Body of pancreas (tissue), 4 donors: ENCODE results near the gene TOB1. TPM values are rescaled to one million over a fixed set of nuclear protein-coding genes. Genes with fewer than 3 reads are reported as not detected.
"Not testable (repeated sequence)": the region's sequence is repeated elsewhere in the genome, so short reads cannot be mapped to it uniquely, and the experiment has no call there.

Experiments
- ATAC-seq: fragments of 150-250 bp; one replicate; pipeline ENCODE4 v1.9.1; 2016
- DNase-seq, 4 donors: peaks; one replicate each; pipeline ENCODE4 v3.0.0-alpha.2; 2019
- H3K27ac ChIP-seq, 4 donors: fragments of 200-600 bp; sonication (generic); 1 replicate in 3 of 4; 2 replicates in 1 of 4; pipeline versions ENCODE4 v1.5.1 to v1.6.1; 2016 to 2019; ENCODE audit warnings: mild to moderate bottlenecking in 1 of 4, mixed read lengths in 1 of 4, moderate library complexity in 1 of 4
- H3K27me3 ChIP-seq, 2 donors: fragments of 200-600 bp; sonication (generic); one replicate each; pipeline ENCODE4 v1.6.0; 2016; ENCODE audit warnings: mild to moderate bottlenecking in 1 of 2
- H3K36me3 ChIP-seq, 2 donors: fragments of 200-600 bp; sonication (generic); replicated peaks in 1 of 2; 2 replicates each; pipeline ENCODE4 v1.5.1; 2016; ENCODE audit warnings: low read depth in 2 of 2; ENCODE audit not compliant: insufficient read depth in 1 of 2
- H3K4me1 ChIP-seq: fragments of 200-600 bp; sonication (generic); one replicate; pipeline ENCODE4 v1.6.0; 2016
- H3K4me3 ChIP-seq, 2 donors: fragments of 200-600 bp; sonication (generic); 1 replicate in 1 of 2; 2 replicates in 1 of 2; pipeline ENCODE4 v1.5.1; 2016 to 2019
- H3K9me3 ChIP-seq, 3 donors: fragments of 200-600 bp; sonication (generic); 1 replicate in 2 of 3; 2 replicates in 1 of 3; pipeline ENCODE4 v1.5.1; 2016
- POLR2A ChIP-seq, 3 donors: fragments of 450-650 bp; IDR thresholded peaks; one replicate each; pipeline ENCODE4 v1.6.1; 2016; ENCODE audit warnings: antibody characterized with exemption in 3 of 3, mild to moderate bottlenecking in 2 of 3
- WGBS, 2 donors: methylation state at CpG; one replicate each; pipeline ENCODE4 v1.1.5; 2017; 5-methylcytosine and 5-hydroxymethylcytosine counted together
- intact Hi-C: fragments of 100-400 bp; cut with DNase I; formaldehyde crosslinking; loops from one replicate; pipeline ENCODE4 v1.15.1; 2023
- total RNA-seq, 2 donors: library from RNA; depleted of rRNA; stranded (reverse); fragments of >200 nt; gene quantifications; one replicate each; pipeline ENCODE4 v1.1.0, GENCODE V29; 2016
- TF ChIP-seq, protein P1 (sequence below), 7 experiments: fragments of 450-650 bp in 4 of 7; fragments of 200-600 bp in 3 of 7; sonication (generic) in 3 of 7; IDR thresholded peaks; one replicate each; pipeline ENCODE4 v1.5.1; 2016 to 2019; ENCODE audit warnings: antibody characterized with exemption in 7 of 7

Gene TOB1
- total RNA-seq, 2 donors from 2014 or later: 36.8 to 46.1 TPM

DNA sequence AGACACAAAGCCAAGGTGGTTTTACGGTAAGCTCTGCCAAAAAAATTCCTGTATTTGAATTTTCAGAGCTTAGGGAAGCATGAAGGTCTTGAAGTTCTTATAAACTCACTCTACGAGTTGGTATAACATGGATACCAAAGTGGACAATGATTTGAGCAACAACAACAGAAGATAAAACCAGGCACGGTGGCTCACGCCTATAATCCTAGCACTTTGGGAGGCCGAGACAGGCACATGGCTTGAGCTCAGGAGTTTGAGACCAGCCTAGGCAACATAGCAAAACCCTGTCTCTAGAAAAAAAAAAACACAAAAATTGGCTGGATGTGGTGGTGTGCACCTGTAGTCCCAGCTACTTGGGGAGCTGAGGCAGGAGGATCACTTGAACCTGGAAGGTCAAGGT is 12.9 kb upstream of the TOB1 start:
- Histone ChIP-seq H3K27me3 (no peaks in the 10 kb centered on the region), H3K9me3 (no peaks in the 10 kb centered on the region), H3K27ac (no peak overlapping the region), H3K4me3 (no peak overlapping the region), H3K4me1 (peaks cover 11% of the 10 kb centered on the region), H3K36me3 (no peaks in the 10 kb centered on the region)
- TF ChIP-seq, protein P1, sequence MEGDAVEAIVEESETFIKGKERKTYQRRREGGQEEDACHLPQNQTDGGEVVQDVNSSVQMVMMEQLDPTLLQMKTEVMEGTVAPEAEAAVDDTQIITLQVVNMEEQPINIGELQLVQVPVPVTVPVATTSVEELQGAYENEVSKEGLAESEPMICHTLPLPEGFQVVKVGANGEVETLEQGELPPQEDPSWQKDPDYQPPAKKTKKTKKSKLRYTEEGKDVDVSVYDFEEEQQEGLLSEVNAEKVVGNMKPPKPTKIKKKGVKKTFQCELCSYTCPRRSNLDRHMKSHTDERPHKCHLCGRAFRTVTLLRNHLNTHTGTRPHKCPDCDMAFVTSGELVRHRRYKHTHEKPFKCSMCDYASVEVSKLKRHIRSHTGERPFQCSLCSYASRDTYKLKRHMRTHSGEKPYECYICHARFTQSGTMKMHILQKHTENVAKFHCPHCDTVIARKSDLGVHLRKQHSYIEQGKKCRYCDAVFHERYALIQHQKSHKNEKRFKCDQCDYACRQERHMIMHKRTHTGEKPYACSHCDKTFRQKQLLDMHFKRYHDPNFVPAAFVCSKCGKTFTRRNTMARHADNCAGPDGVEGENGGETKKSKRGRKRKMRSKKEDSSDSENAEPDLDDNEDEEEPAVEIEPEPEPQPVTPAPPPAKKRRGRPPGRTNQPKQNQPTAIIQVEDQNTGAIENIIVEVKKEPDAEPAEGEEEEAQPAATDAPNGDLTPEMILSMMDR (IDR thresholded peaks at IDR 0.05): no peak
- TF ChIP-seq POLR2A (IDR thresholded peaks at IDR 0.05): no peak
- no peak for DNase-seq
- ATAC-seq: no peak
- intact Hi-C loops: no loop called here
- 93 to 97% methylated on average over 5 of the region's 5 CpGs for WGBS, 2 donors

DNA sequence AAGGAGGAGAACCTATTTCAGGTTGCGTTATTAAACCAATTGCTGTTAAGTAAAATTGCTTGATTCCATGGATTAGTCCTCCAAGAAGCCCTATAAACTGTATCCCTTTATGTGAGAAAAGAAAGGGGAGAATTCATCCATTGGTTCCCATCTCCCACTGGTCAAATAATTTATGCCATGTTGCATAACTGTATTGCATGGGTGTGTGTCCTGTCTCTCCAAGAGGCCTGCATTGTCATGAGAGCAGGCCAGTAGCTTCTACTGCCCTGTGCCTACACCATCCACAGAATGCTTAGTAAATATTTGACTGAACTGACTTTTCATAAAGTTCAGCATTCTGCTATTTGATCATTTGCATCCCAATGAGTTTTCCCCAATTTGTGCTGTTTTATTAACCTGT is 11.7 kb upstream of the TOB1 start:
- Histone ChIP-seq H3K4me1 (peaks cover 6% of the 10 kb centered on the region), H3K27ac (no peak overlapping the region), H3K27me3 (no peaks in the 10 kb centered on the region), H3K4me3 (no peak overlapping the region), H3K36me3 (no peaks in the 10 kb centered on the region), H3K9me3 (no peaks in the 10 kb centered on the region)
- DNase-seq: no peak
- intact Hi-C loops: no loop called here
- WGBS, 2 donors: 94 to 100% methylated on average over 1 of the region's 1 CpG
- ATAC-seq: no peak
- TF ChIP-seq, protein P1 (IDR thresholded peaks at IDR 0.05): no peak
- TF ChIP-seq POLR2A (IDR thresholded peaks at IDR 0.05): no peak

DNA sequence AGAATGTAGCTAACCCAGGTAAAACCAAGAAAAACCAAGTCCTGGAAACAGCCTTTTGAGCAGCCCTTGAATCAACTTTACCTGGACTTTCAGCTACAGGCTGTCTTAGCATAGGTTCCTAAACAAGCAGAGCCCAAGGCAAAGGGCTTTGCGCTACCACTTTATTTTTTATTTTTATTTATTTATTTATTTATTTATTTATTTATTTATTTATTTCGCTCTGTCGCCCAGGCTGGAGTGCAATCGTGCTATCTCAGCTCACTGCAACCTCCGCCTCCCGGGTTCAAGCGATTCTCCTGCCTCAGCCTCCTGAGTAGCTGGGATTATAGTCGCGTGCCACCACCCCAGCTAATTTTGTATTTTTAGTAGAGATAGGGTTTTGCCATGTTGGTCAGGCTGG is 10.9 kb upstream of the TOB1 start:
- DNase-seq, ATAC-seq, H3K27ac ChIP-seq, H3K9me3 ChIP-seq, H3K27me3 ChIP-seq, H3K36me3 ChIP-seq, intact Hi-C loops, H3K4me3 ChIP-seq: not testable (repeated sequence)
- 96 to 97% methylated on average over 9 of the region's 9 CpGs for WGBS, 2 donors
- peaks cover 11% of the 10 kb centered on the region for H3K4me1 ChIP-seq

DNA sequence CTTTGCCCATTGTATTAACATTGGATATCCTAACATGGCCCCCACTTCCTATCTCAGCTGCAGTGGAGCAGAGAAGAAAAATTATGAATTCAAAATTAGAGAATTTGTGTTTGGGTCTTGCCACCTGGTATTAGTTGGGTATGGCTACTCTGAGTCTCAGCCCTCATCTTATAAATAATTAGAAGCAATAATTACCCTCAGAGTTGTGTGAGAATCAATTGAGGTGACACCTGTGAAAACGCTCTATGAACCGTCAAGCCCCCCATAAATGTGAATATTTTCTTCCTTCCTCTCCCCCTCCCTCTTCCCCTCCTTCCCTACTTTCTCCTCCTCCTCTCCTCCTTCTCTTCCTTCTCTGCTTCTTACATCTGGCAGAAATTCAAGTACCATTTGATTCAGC is 8.9 kb upstream of the TOB1 start:
- ATAC-seq (no peak), DNase-seq (no peak)
- TF ChIP-seq, protein P1 (IDR thresholded peaks at IDR 0.05): no peak
- no peak for TF ChIP-seq POLR2A (IDR thresholded peaks at IDR 0.05)
- WGBS, 2 donors: 69 to 75% methylated on average over 2 of the region's 2 CpGs
- peaks cover 20% of the 10 kb centered on the region for H3K4me1 ChIP-seq
- no peaks in the 10 kb centered on the region for H3K36me3 ChIP-seq
- H3K4me3 ChIP-seq: no peak overlapping the region
- H3K9me3 ChIP-seq: no peaks in the 10 kb centered on the region
- intact Hi-C loops: no loop called here
- H3K27me3 ChIP-seq: no peaks in the 10 kb centered on the region
- no peak overlapping the region for H3K27ac ChIP-seq

DNA sequence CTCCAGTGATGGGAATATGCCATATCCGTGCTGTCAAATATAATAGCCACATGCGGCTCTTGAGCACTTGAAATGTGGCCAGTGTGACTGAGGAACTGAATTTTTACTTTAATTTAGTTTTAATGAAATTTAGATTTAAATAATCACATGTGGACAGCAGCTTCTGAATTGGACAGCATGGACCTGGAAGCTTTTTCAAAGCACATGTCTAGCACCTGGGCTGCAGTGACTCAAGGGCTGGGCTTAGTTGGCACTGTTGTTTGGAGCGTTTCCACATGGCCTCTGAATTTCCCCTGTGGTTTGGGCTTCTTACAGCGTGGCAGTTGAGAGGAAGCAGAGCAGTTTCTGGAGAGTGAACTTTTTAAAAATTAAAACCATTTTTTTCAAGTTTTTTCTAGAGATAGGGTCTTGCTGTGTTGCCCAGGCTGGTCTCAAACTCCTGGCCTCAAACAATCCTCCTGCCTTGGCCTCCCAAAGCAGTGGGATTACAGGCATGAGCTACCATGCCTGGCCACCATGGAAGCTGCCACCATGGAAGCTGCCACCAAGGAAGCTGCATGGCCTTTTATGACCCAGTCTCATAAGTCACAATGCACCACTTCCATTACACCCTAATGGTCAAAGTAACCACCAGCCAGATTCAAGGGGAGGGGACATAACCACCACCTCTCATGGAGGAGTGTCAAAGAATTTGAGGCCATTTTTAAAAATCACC is 6.7 kb upstream of the TOB1 start:
- 23 to 32% methylated on average over 4 of the region's 4 CpGs for WGBS, 2 donors
- Histone ChIP-seq H3K27ac (peak overlapping the region; percentile 44 to 76 (median 51)), H3K4me3 (no peak overlapping the region), H3K36me3 (no peaks in the 10 kb centered on the region), H3K9me3 (no peaks in the 10 kb centered on the region), H3K27me3 (no peaks in the 10 kb centered on the region), H3K4me1 (peaks cover 35% of the 10 kb centered on the region)
- TF ChIP-seq POLR2A (IDR thresholded peaks at IDR 0.05): no peak
- TF ChIP-seq, protein P1 (IDR thresholded peaks at IDR 0.05): no peak
- intact Hi-C loops: no loop called here
- ATAC-seq: peak; percentile 70
- DNase-seq: peak; percentile 62 to 80 (median 76)
